Kidney (tissue), 14 donors: ENCODE data around the gene HMX3. TPM values are rescaled to one million over a fixed set of nuclear protein-coding genes. Genes with fewer than 3 reads are reported as not detected.
A peak's percentile ranks its signal among the peaks of the same experiment; 100 is the strongest.

Experiments
- DNase-seq, 5 donors: peaks; one replicate each; pipeline ENCODE4 v3.0.0-alpha.2; 2013 to 2020
- FAIRE-seq: peaks from 2 replicates; lab custom pipeline; 2012; peaks lifted over from hg19 to GRCh38; lab: Jason Lieb, UNC
- H3K27ac ChIP-seq, 2 donors: one replicate each; pipeline ENCODE4 v1.7.0; 2013; ENCODE audit warnings: low read depth in 2 of 2, low read length in 2 of 2, inconsistent platforms in 1 of 2
- H3K27me3 ChIP-seq: one replicate; pipeline ENCODE4 v1.7.1; 2013; ENCODE audit warnings: low read length, inconsistent platforms; ENCODE audit not compliant: control insufficient read depth, insufficient read depth
- H3K36me3 ChIP-seq, 3 donors: one replicate each; pipeline versions ENCODE4 v1.7.0 to v1.7.1; 2013; ENCODE audit warnings: low read length in 3 of 3, control low read depth in 1 of 3, inconsistent platforms in 1 of 3; ENCODE audit not compliant: insufficient read depth in 3 of 3, control insufficient read depth in 2 of 3
- H3K4me1 ChIP-seq, 3 donors: one replicate each; pipeline versions ENCODE4 v1.7.0 to v1.7.1; 2013; ENCODE audit warnings: low read length in 3 of 3, inconsistent platforms in 1 of 3, low read depth in 1 of 3; ENCODE audit not compliant: control insufficient read depth in 2 of 3, insufficient read depth in 2 of 3
- H3K4me3 ChIP-seq, 3 donors: one replicate each; pipeline versions ENCODE4 v1.7.0 to v1.8.1; 2013; ENCODE audit warnings: low read length in 3 of 3, control low read depth in 1 of 3, inconsistent platforms in 1 of 3
- H3K9ac ChIP-seq, 3 donors: one replicate each; pipeline versions ENCODE4 v1.7.0 to v1.7.1; 2013; ENCODE audit warnings: low read length in 3 of 3, control low read depth in 1 of 3, inconsistent platforms in 1 of 3
- H3K9me3 ChIP-seq, 3 donors: one replicate each; pipeline versions ENCODE4 v1.7.0 to v1.7.1; 2013; ENCODE audit warnings: low read length in 3 of 3, control low read depth in 1 of 3, inconsistent platforms in 1 of 3; ENCODE audit not compliant: control insufficient read depth in 2 of 3, insufficient read depth in 1 of 3
- CTCF ChIP-seq: IDR thresholded peaks from 3 replicates; pipeline ENCODE4 v1.5.1; 2012; ENCODE audit warnings: mild to moderate bottlenecking, moderate library complexity, borderline replicate concordance; ENCODE audit not compliant: insufficient read depth; ENCODE audit errors: extremely low read depth
- intact Hi-C: fragments of 100-400 bp; cut with DNase I; formaldehyde crosslinking; loops from one replicate; pipeline ENCODE4 v1.11.1; 2022
- polyA plus RNA-seq: library from polyadenylated mRNA; stranded (reverse); fragments of 350-450 nt; fragmentation: Illumina TruSeq; extraction: RNeasy Lipid Tissue Mini Kit (QIAGEN cat#74804); gene quantifications from one replicate; pipeline ENCODE4 v1.2.3, GENCODE V29; 2014; ENCODE audit warnings: low read depth, low replicate concordance; ENCODE audit not compliant: insufficient read depth
- total RNA-seq: library from RNA; stranded (reverse); fragmentation: NEBNext Ultra II Directional; extraction: Animal tissue kit (Norgen Biotek cat#: 25700); gene quantifications from one replicate; pipeline ENCODE4 v1.2.1, GENCODE V29; 2021
- donor health status: control.
- donor health status: control.
- donor health status: control.
- donor health status: control.
- donor health status: control.
- donor health status: DM: yes; HTN: yes; CAD: no.
- donor health status: Normal renal cell carcinoma (clear cell type).

The HMX3 gene
- total and polyA plus RNA-seq, 2 donors from 2014 or later, result not detected

GRCh38 chr10:123136806-123137642 is 1.3 kb downstream of the HMX3 start:
- Histone ChIP-seq H3K4me3 (no peak overlapping the region), H3K36me3 (no peaks in the 10 kb centered on the region)

GRCh38 chr10:123139165-123139520 is 3.4 kb downstream of the HMX3 start:
- intact Hi-C loops, result no loop called here
- no peak for TF ChIP-seq CTCF
- no peak overlapping the region for H3K4me3 ChIP-seq
- no peaks in the 10 kb centered on the region for H3K9me3 ChIP-seq
- FAIRE-seq, result no peak
- no peak overlapping the region for H3K9ac ChIP-seq
- no peak overlapping the region for H3K27ac ChIP-seq
- H3K4me1 ChIP-seq, result peaks cover 0 to 18% (median 0%) of the 10 kb centered on the region in 3 donors
- no peak for DNase-seq
- H3K27me3 ChIP-seq, result peaks cover 82% of the 10 kb centered on the region
- H3K36me3 ChIP-seq, result no peaks in the 10 kb centered on the region

More at GRCh38 chr10:123136806-123137642, 1.3 kb downstream of the HMX3 start:
- no peaks in the 10 kb centered on the region for H3K9me3 ChIP-seq
- FAIRE-seq (no peak), DNase-seq (peak; percentile 51 to 74 (median 53))
- H3K27ac ChIP-seq, result no peak overlapping the region
- TF ChIP-seq CTCF, result no peak
- peaks cover 0 to 28% (median 0%) of the 10 kb centered on the region in 3 donors for H3K4me1 ChIP-seq
- intact Hi-C loops, result no loop called here
- H3K9ac ChIP-seq, result no peak overlapping the region
- H3K27me3 ChIP-seq, result peaks cover 84% of the 10 kb centered on the region

- Histone ChIP-seq H3K27me3 (peaks cover 83% of the 10 kb centered on the region), H3K4me3 (no peak overlapping the region), H3K27ac (no peak overlapping the region), H3K9ac (no peak overlapping the region), H3K4me1 (peaks cover 0 to 18% (median 0%) of the 10 kb centered on the region in 3 donors), H3K9me3 (no peaks in the 10 kb centered on the region), H3K36me3 (no peaks in the 10 kb centered on the region)
- intact Hi-C loops, result no loop called here
- TF ChIP-seq CTCF, result no peak
- FAIRE-seq (no peak), DNase-seq (peak in 4 of 5 donors; percentile 68 to 75 (median 70))
These were observed 3.9 kb downstream of the HMX3 start for GRCh38 chr10:123139521-123140163.
